HG02642 (cell line): Measurements from ENCODE around the gene CTCFL.

Source experiments
- ATAC-seq: cut with Tn5 transposase; IDR thresholded peaks from one replicate; pipeline ENCODE4 v1.9.1; 2021; ENCODE audit warnings: mild to moderate bottlenecking; ENCODE audit not compliant: unreplicated experiment, poor library complexity

The CTCFL gene

DNA sequence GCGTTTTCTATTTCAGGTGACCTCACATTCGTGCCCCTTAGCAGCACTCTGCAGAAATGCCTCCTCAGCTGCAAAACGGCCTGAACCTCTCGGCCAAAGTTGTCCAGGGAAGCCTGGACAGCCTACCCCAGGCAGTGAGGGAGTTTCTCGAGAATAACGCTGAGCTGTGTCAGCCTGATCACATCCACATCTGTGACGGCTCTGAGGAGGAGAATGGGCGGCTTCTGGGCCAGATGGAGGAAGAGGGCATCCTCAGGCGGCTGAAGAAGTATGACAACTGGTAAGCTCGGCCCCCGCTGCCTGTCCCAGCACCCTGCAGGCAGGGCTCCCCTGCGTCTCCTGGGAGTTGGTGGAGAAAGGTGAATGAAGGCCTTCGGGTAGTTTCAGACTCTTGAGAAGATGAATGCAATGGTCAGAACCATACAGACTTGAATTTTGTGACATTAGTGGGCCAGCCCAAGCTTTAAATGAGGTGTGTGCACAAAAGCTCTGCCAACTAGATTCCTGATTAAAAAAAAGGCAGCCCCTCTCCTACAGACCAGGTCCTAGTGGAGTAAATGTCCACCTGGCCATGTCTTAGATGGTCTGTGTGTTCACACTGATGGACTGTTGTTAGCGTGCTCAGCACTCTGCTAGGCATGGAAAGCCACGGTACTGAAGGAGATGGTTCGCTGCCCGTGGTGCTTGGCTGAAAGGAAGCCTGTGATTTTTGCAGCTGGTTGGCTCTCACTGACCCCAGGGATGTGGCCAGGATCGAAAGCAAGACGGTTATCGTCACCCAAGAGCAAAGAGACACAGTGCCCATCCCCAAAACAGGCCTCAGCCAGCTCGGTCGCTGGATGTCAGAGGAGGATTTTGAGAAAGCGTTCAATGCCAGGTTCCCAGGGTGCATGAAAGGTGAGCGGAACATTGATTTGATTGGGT lies 36.7 kb upstream of the CTCFL start:
- no peak for ATAC-seq

DNA sequence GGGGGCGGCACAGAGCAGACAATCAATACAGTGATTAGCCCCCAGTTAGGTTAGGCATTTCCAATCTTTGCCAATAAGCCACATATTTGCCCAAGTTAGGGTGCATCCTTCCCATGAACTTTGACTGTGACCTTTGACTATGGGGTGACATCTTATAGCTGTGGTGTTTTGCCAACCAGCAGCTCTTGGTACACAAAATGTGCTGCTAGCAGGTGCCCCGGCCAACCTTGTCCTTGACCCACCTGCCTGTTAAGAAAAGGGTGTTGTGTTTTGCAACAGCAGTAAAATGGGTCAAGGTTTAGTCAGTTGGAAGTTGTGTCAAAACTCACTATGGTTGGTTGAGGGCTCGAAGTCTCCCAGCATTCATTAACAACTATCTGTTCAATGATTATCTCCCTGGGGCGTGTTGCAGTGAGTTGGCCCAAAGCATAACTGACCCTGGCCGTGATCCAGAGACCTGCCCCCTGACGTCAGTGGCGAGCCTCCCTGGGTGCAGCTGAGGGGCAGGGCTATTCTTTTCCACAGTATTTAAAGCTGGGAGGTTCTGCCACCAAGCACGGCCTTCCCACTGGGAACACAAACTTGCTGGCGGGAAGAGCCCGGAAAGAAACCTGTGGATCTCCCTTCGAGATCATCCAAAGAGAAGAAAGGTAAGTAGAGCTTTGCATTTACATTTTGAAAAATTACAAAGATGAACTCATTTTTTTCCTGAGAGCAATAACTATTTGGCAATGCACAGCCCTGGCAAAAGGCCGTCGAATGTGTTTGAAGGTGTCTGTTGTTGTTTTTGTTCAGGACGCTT lies 35.8 kb upstream of the CTCFL start, which contains the start of gene PCK1:
Gene PCK1 (plus strand): TSS at position 557 of the 802 bp plus-strand sequence. CDS start 302 bp downstream, outside the sequence.
- no peak for ATAC-seq

DNA sequence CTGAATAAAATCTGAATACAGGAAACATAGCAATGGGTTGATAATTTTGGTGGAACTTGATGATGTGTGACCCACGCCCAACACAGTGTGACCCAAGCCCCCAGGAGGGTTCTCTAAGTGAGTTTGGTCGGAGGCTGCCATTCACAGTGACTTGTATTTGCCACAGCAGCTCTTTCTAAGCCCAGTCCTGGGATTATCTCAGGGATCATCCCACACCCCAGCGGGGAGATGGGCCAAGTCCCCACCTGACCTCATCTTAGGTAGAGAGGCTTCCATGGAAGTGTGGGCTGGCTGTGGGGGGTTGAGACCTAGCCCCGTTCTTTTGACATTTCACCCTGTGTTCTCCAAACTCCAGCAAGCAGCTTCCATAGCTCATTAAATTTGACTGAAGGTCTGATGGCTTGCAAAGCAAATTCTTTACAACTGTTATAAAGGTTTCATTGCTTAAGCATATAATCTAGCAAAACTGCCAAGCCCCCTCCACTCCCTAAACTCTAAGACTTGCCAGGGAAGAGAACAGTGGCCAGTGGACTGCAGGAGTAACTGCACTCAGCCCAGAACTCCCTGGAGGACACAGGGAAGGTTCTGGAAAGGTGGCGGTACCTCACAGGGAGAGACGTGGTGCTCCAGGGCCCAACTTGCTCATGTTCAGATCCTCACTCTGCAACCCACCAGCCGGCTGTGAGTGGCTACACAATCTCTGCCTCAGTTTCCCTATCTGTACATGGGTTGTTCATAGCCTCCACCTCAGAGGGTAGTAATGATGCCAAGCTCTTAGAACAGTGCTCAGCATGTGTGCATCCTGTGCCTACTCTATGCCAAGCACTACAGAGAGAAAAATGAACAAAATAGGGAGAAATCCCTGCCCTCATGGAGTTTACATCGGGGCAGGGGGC lies 35.0 kb upstream of the CTCFL start:
- ATAC-seq = no peak

DNA sequence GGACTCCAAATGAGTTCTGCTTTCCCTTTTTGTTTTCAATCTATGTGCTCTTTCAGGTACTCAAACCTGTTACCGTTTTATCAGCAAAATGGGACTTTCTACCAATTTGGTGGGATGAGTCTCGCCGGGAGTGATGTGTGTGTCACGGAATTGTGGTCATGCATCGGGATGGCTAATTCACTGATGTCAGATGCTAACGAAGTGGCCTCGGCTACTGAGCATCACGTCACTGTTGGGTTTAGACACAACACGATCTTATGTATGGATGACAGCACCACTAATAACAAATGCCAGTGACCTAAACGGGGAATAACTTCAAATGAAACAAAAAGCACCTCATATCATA lies 34.3 kb upstream of the CTCFL start:
- no peak for ATAC-seq

DNA sequence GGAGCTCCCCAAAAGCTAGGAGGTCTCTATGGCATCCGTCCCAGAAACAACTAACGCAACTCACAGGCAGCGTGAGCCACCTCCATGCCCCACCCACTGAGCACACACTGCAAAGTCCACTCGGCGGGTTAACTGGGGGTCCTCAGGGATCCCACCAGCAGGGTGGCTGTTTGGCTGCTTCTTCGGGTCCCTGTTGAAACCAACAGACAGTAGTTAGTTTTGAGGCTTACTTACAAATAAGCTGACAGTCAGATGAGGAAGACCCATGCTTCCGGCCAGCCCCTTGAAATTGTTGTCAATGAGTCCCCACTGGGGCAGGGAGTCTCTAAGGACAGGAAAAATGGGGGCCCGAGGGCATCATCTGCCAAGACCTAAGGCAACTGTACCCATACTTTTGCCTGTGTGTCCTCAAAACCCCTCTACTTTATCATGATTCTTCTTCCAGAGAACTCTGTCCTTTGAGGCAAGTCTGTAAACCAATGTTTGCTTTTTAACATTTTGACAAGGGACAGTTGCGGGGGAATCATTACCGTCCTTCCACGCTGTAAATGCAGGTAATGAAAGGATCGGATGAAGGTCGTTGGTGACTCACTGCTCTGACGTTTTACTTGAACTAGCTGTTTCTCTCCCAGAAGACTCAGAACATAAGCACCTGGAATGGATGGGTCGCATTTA lies 33.8 kb upstream of the CTCFL start:
- no peak for ATAC-seq

DNA sequence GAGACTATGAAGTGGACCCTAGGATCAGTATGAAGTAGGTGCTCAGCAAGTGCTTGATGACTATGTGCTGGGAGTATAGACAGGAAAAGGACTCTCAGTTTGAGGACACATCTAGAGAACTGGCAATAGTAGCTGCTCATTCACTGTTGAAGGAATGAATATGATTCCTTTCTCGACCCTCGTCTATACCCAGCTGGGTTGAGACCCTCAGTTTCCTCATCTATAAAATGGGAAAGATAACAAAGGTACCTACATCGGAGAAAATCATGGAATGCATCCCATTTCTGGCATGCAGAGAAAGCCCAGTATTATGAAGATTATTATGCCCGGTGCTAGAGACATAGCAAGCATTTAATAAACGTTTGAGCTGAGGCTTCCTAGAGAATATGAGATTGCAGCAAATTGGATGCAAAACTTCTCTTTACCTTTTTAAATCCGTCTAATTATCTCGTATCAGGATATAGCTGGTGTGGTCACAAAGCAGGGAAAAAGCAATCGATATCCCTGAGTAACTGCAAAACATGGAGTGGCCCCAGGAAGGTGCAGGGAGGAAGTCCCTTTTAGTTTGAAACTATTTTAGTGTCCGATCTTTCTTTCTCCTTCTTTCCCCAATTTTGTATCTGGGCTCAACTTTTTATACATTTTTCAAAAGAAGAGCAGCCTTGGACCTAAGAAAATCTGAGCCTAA lies 33.1 kb upstream of the CTCFL start:
- no peak for ATAC-seq

DNA sequence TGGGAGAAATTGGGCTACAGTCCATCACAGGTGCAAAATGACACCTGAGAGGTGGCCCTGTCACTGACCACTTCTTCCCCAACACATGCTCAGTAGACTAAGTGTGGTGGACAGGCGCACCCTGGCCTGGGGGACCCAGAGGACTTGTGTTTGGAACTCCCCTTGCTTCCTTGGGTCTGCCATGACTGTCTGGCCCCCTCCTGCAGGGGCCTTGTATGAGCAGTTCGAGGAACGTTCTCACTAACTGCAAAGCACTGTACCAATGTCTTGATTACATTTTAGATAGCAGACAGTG lies 32.0 kb upstream of the CTCFL start:
- ATAC-seq = no peak

DNA sequence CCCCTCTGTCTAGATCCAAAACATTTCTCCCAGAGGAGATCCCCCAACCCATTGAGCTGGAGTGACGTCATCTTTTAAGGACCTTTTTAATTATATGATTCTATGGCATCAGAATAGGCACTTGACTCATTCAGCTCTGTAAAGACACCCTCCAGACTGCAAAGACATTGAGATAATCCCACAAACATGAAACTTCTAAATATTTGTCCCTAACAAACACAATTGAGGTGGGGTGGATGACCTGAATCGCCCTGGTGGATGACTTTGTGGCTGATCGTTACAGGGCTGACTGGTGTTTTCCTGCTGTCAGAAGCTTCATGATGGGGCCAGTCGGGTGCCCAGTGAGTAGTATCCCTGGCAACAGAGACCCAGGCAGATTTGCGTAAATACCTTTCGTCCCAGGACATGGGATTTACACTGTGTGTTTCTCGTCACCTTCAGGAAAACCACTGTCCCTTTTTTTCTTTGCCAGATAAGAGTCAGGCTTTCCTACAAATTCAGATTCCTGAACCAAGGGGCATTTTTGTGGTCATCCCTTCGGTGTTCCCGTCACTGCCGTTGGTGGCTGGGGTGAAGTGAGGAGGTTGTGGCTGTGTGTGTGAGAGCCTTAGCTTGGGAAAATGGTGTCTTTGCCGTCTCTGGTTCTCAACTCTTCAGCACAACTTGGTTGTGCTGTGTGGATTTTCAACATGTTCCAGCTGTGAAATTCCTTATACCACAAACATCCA lies 30.7 kb upstream of the CTCFL start:
- ATAC-seq = no peak

DNA sequence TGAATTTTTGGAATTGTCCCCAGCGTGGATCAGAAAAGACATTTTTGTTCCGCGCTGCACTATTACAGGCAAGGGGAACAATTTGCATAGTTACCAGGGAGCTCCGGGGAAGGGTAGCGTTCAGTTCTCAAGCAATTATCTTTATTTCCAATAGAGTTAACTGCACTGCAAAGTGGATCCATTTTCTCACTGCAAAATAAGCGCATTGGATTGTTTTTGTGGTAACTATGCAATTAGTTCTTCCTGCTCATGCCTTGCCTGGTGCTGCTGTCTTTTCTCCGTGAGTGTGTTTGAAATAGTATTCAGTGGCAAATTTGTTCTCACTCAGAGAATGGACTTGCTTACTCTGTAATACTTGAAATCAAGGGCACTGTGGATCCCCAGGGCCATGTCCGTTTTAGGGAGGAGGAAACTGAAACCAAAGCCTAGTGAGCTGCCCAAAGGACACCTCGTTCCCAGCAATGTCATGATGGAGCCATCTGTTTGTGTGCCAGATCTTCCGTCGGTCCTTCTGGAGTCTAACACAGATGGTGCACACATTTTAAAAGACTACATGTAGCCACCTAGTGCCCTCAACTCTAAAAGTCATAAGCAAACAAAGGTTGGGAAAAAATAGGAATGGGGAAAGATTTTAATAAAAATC lies 28.6 kb upstream of the CTCFL start:
- no peak for ATAC-seq

DNA sequence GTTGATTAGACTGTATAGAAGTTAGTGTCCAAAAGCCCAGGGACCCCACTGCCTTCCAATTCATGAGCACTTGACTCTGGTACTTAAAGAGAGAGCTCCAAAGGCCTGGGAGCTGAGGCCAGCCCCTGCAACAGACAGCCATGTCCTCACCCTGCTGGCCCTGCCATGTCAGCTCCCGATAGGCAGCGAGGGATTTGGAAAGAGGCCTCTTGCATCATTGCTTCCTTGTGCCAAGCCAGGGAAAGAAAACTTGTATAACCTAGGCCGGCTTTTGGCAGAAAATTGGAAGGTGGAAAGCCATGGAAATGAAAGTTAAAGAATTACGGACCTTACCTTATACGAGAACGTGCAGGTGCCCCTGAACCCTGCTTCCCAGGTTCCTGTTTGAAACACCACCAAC lies 27.5 kb upstream of the CTCFL start:
- ATAC-seq = no peak

DNA sequence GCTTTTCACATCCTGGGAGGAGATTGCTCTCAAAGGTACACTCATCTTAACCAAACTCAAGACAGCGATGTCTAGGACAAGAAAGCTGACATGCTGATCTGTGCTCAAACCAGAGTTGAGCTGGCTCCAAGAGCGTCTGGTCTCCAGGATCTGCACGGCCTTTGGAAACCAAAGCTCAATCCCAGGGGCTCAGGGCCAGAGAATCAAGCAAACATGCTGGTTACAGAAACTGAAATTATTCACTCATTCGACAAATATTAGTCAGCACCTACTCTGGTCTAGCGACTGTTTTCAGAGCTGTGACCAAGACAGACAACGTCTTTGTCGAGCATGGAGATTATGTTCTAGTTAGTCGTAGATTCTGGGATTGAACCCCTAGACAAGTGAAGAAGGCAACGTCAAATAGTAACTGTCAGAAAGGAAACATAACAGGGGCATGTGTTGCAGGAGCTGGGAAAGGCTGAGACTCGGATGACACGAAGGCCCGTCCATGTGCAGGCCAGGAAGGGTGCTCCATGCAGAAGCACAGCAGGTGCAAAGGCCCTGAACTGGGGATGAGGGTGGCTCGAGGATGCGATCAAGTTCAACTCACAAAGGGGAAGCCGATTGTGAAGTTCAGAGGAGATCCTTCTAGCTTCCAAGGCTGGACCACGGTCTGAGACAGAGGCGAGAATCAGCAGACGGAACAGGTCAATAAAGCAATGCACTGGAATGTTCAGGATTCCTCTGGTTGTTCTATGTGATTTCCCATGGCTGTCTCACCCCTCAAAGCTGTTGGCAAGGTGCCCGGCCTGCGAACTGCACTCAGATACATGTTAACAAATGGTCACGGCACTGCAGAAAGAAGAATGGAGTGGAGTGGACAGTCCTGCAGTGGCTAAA lies 23.5 kb upstream of the CTCFL start:
- no peak for ATAC-seq

DNA sequence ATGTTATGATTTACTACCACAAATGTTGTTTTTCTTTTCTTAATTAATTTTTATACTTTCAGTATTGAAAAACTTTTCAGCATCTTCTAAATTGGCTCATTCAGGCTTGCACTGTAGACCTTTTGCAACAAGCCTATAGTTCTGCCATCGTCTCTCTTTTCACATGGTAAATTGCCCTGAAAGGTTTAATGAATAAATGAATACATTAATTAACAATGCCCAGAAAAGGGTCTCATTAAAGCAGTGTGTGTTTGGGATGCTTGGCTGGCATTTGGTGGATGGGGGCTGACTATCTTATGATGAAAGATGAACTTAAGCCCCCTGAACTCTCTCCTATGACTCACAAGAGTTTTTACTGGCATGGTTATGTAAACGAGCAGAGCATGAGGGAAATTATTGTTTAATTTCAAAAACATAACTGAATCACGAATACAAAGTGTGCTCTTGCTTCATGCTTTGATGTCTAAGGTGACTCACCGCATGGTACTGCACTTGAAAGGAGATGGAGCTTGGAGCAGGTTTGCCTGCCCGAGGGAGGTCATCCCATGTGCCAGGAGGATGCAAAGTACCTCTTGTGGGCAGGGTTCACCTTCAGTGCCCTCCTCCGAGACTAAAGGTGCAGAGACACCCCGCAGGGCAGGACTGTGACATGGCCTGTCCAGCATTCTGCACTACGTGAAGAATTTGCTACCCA lies 22.2 kb upstream of the CTCFL start:
- ATAC-seq = no peak

DNA sequence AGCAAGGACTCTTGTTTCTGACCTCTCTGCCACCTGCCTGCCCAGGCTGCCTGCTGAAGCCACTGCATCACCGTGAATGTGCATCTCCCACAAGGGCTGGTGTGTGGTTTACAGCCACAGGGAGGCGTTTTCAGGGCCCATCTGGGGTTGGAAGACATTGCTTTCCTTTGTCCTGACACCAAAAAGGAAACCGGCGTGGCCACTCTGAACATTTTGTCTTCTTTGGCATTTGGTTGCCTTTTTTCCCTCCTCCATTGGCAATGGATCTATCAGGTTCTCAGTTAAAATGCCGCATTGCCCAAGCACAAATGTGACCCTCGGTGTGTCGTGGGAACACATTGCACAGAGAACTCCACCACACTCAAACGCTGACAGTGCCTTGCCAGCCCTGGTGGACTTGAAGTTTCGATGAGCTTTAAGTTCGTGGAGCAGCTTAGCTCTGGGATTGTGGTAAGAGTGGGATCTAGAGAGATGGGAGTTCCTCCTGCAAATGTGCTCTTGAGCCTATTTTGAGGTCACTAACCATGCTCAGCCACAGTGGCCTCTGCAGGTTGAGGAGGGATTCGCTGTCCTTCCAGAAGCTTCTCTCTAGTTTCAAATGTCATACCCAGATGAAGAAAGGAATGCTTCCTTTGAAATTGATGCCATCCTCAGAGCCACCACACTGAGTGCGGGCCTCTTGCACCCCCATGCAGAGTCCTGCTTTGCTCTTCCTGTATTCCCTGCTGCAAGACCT lies 21.2 kb upstream of the CTCFL start:
- ATAC-seq = no peak

DNA sequence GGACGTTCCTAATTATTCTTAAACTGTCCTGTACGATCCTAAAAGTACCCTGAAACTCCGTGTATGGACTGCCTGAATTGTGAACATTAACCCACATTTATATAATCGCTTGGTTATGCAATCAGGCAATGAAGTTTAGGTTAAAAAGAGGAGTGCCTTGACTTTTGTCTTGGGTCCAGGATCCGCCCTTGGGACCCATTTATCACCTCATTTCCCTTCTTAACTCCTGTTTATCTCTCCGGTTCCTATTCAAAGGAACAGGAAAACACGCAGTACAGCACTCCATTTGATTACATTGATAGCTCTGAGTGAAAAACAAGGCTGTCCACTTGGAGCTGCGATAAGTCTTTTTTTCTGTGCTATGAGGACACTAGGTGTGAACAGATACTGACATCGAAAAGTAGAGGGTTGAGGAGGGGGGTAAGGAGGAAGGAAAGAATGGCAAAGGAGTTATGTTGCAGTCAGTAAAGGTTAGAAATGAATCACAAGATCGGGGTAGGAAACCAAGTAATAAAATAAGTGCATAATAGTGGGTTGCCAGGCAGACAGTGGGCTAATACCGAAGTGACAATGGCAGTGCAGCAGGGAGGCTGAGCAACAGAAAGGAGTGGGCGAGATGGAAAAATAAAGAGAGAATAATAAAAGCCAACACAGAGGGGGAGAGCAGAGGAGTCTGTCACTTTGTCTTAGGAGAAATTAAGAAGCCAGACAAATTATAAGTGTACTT lies 20.1 kb upstream of the CTCFL start:
- ATAC-seq = no peak

DNA sequence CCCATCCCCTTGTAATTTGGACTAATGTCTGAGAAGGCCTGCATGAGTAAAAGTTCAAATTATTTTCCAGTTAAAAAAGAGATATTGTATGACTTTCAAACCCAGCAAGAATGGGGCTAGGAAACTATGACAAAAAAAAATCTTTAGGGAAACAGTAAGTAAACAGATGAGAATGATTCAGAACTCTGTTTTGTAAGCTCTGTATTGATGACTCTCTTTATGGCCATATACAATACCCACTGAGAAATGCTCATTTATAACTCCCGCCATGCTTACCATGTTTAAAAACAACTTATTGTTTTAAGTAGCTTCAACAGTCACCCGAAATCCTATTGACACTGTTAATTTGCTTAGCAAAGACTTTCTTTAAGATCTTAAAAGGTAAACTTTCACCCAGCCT lies 18.8 kb upstream of the CTCFL start:
- ATAC-seq = no peak
